Right cardiac atrium (tissue), 5 donors: ENCODE data around the gene CHST11. TPM values are rescaled to one million over a fixed set of nuclear protein-coding genes. Genes with fewer than 3 reads are reported as not detected.
A peak's percentile ranks its signal among the peaks of the same experiment; 100 is the strongest.
"Not testable (repeated sequence)": the region's sequence is repeated elsewhere in the genome, so short reads cannot be mapped to it uniquely, and the experiment has no call there.

Experiments used
- ATAC-seq, 2 donors: fragments of 200-7000 bp; cut with Tn5 transposase; one replicate each; pipeline versions ENCODE4 v1.8.0 to v1.9.1; 2020; ENCODE audit warnings: moderate library complexity in 2 of 2, mild to moderate bottlenecking in 1 of 2
- DNase-seq, 3 donors: peaks; one replicate each; pipeline ENCODE4 v3.0.0-alpha.2; 2020
- H3K27ac ChIP-seq: one replicate; pipeline ENCODE4 v1.5.1; 2013; ENCODE audit warnings: mild to moderate bottlenecking, low read length, control low read depth, moderate library complexity
- H3K27me3 ChIP-seq: one replicate; pipeline ENCODE4 v1.6.1; 2013; ENCODE audit not compliant: control insufficient read depth, insufficient read depth
- H3K4me1 ChIP-seq: one replicate; pipeline ENCODE4 v1.6.1; 2013; ENCODE audit warnings: low read length; ENCODE audit not compliant: control insufficient read depth, insufficient read depth
- H3K4me3 ChIP-seq: one replicate; pipeline ENCODE4 v1.5.1; 2013; ENCODE audit warnings: low read length, control low read depth
- H3K9me3 ChIP-seq: one replicate; pipeline ENCODE4 v1.6.1; 2013; ENCODE audit warnings: low read length; ENCODE audit not compliant: control insufficient read depth
- WGBS: extraction: QIAGEN DNeasy Blood & Tissue Kit; methylation state at CpG from one replicate; pipeline ENCODE4 v1.1.7; 2013; 5-methylcytosine and 5-hydroxymethylcytosine counted together
- intact Hi-C, 4 donors: fragments of 100-400 bp; cut with DNase I; formaldehyde crosslinking; loops; one replicate each; pipeline versions ENCODE4 v1.11.0 to v1.14.0; 2022 to 2023
- polyA plus RNA-seq: library from polyadenylated mRNA; stranded (reverse); fragments of 200-250 nt; gene quantifications from one replicate; pipeline ENCODE4 v1.2.3, GENCODE V29; 2013
- total RNA-seq, 4 donors: library from RNA; stranded (reverse); fragmentation: NEBNext Ultra II Directional; extraction: Animal tissue kit (Norgen Biotek cat#: 25700); gene quantifications; one replicate each; pipeline ENCODE4 v1.2.1, GENCODE V29; 2021
- donor health status: healthy with polysubstance abuse.
- donor health status: DM: no; HTN: yes; CAD: no.
- donor health status: DM: no; HTN: no; CAD: no.
- donor health status: DM: no; HTN: yes; CAD: no; lungs with severe emphysema.
- donor health status: DM: yes; HTN: yes; CAD: no.

Gene CHST11
- total and polyA plus RNA-seq, 5 donors = 3.1 to 11.8 (median 9.9) TPM

DNA sequence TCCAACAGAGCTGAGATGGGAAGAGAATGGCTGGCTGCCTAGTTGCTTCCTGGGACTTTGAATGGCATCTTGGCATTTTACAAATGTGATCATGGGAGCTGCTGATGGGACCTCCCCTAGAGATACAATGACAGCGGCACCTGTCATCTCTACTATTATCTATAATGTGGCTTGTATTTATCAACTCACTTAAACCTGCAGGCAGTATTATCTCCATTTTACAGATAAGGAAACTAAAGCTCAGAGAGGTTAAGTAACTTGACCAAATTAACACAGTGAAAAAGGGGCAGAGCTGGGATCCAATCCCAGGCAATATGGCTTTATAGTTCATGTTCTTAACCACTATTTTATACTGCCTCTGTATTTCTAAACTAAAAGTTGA, 111.7 kb downstream of the CHST11 start:
- DNase-seq = no peak
- H3K27me3 ChIP-seq = no peaks in the 10 kb centered on the region
- WGBS = 73% methylated on average over 1 of the region's 1 CpG
- no peak overlapping the region for H3K27ac ChIP-seq
- peaks cover 4% of the 10 kb centered on the region for H3K4me1 ChIP-seq
- ATAC-seq = no peak
- no peaks in the 10 kb centered on the region for H3K9me3 ChIP-seq
- intact Hi-C loops = no loop called here
- no peak overlapping the region for H3K4me3 ChIP-seq

DNA sequence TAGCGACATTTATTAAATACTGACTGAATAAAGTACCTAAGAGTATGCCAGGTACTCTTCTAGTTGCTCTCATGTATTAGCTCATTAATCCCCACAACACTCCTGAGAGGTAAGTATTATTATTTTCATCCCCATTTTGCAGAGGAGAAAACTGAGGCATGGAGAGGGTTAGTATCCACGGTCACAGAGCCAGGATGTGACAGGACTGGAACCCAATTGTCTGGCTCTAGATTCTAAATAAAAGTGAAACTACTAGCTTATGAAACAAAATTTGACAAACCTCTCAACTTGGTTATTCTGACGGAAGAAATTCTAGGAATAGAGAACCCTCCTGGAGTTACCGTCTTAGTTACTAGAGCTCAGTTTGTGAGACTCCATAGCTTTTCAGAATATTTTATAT, 112.2 kb downstream of the CHST11 start:
- Histone ChIP-seq H3K4me3 (no peak overlapping the region), H3K4me1 (peaks cover 4% of the 10 kb centered on the region), H3K27ac (no peak overlapping the region), H3K27me3 (no peaks in the 10 kb centered on the region), H3K9me3 (no peaks in the 10 kb centered on the region)
- no peak for ATAC-seq
- 87% methylated on average over 4 of the region's 4 CpGs for WGBS
- no peak for DNase-seq
- intact Hi-C loops = no loop called here

DNA sequence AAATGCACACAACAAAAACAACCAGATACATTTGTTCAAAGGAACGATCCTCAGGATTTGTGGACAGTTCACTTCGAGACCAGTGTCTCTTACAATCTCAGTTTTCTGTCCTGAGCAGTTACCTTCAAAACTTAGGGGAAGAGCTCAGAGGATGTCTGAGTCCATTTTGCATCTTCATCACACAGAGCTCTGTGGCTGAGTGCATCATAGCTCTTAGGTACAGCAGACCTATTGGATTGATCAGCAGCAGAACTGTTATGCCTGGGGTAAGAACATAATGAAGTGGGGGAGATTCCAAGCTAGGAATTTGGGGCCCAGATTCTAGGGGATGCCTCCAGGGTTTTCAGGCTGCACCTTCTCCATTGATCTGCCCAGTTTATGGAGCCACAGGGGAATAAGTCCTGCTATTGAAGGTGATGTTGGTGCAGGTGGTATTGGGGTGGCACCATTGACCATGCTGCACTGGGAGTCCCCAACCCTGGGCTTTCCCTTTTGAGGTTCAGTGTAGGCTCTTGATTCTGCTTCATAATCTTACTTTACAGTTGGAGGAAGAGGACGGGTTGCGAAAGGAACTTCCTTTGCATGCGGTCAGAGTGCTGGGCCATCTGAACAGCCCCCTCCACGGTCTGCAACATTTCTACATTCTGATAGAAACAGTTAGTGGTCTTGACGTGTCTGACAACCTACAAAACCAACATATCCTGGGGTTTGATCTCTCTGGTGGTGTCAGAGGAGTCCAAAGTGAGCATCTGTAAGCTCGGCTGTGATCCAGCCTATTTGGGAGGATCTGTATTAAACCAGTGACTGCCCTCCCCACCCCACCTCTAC, 112.8 kb downstream of the CHST11 start:
- DNase-seq (no peak), ATAC-seq (peak; percentile 42 to 50)
- peaks cover 4% of the 10 kb centered on the region for H3K4me1 ChIP-seq
- WGBS = 72% methylated on average over 8 of the region's 8 CpGs
- H3K27me3 ChIP-seq = no peaks in the 10 kb centered on the region
- H3K4me3 ChIP-seq = no peak overlapping the region
- H3K27ac ChIP-seq = no peak overlapping the region
- no peaks in the 10 kb centered on the region for H3K9me3 ChIP-seq
- intact Hi-C loops = no loop called here

DNA sequence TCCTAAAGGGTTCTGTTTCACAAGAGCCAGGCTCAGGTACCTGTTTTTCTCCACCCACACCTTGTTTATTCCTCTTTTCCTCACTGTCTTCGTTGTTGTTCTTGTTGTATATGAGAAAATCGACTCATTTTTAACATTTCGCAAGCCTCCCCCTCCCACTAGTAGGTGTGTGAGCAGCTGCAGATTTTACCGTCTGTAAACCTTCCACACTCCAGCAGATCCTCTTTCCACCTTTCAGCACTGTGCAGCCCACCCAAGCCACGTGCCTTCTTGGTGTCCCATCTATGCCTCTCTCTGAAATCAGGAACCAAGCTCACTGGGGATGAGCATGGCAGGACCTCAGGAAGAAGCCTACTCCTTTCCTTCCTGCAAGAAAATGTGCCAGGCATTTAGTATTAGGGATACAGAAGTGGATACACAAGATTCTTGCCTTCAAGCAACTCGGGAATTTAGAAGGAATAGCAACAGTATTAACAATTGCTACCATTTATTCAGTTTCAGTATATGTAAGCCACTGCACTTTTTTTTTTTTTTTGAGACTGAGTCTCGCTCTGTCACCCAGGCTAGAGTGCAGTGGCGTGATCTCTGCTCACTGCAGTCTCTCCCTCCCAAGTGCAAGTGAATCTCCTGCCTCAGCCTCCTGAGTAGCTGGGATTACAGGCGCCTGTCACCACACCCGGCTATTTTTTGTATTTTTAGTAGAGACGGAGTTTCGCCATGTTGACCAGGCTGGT, 113.6 kb downstream of the CHST11 start:
- Histone ChIP-seq H3K9me3 (no peaks in the 10 kb centered on the region), H3K27me3 (no peaks in the 10 kb centered on the region), H3K4me1 (peaks cover 4% of the 10 kb centered on the region), H3K4me3 (no peak overlapping the region), H3K27ac (no peak overlapping the region)
- 73% methylated on average over 12 of the region's 12 CpGs for WGBS
- intact Hi-C loops = no loop called here
- DNase-seq = no peak
- no peak for ATAC-seq

DNA sequence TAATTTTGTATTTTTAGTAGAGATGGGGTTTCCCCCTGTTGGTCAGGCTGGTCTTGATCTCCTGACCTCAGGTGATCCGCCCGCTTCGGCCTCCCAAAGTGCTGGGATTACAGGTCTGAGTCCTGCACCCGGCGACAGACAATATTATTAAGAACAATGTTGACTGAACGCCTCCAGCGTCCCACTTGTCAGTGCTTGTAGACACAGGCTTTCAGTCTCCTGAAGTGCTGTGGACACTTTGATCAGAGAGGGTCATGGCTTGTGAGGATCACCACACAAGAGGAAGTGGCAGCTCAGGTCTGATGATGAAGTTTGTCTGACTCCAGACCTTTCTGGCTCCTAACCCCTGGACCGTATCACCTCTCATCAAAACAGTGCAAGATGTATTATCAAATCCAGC, 114.6 kb downstream of the CHST11 start:
- Histone ChIP-seq H3K4me3 (no peak overlapping the region), H3K4me1 (no peaks in the 10 kb centered on the region), H3K27me3 (no peaks in the 10 kb centered on the region), H3K27ac (no peak overlapping the region), H3K9me3 (no peaks in the 10 kb centered on the region)
- WGBS = 87% methylated on average over 8 of the region's 8 CpGs
- DNase-seq = no peak
- intact Hi-C loops = no loop called here
- no peak for ATAC-seq

DNA sequence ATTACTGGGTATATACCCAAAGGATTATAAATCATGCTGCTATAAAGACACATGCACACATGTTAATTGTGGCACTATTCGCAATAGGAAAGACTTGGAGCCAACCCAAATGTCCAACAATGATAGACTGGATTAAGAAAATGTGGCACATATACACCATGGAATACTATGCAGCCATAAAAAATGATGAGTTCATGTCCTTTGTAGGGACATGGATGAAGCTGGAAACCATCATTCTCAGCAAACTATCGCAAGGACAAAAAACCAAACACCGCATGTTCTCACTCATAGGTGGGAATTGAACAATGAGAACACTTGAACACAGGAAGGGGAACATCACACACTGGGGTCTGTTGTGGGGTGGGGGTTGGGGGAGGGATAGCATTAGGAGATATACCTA, 117.6 kb downstream of the CHST11 start:
- H3K27ac ChIP-seq, ATAC-seq, DNase-seq, H3K4me1 ChIP-seq, H3K27me3 ChIP-seq, intact Hi-C loops, H3K9me3 ChIP-seq, H3K4me3 ChIP-seq: not testable (repeated sequence)
- WGBS = 99% methylated on average over 1 of the region's 3 CpGs

DNA sequence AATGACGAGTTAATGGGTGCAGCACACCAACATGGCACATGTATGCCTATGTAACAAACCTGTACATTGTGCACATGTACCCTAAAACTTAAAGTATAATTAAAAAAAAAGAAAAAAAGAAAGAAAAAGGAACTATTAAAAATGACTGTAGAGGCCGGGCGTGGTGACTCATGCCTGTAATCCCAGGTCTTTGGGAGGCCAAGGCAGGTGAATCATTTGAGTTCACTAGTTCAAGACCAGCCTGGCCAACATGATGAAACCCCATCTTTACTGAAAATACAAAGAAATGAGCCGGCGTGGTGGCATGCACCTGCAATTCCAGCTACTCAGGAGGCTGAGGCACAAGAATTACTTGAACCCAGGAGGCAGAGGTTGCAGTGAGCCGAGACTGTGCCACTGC, 118.0 kb downstream of the CHST11 start:
- intact Hi-C loops, ATAC-seq, DNase-seq, H3K9me3 ChIP-seq, H3K27me3 ChIP-seq, H3K4me1 ChIP-seq, H3K27ac ChIP-seq, H3K4me3 ChIP-seq: not testable (repeated sequence)
- 96% methylated on average over 6 of the region's 6 CpGs for WGBS

DNA sequence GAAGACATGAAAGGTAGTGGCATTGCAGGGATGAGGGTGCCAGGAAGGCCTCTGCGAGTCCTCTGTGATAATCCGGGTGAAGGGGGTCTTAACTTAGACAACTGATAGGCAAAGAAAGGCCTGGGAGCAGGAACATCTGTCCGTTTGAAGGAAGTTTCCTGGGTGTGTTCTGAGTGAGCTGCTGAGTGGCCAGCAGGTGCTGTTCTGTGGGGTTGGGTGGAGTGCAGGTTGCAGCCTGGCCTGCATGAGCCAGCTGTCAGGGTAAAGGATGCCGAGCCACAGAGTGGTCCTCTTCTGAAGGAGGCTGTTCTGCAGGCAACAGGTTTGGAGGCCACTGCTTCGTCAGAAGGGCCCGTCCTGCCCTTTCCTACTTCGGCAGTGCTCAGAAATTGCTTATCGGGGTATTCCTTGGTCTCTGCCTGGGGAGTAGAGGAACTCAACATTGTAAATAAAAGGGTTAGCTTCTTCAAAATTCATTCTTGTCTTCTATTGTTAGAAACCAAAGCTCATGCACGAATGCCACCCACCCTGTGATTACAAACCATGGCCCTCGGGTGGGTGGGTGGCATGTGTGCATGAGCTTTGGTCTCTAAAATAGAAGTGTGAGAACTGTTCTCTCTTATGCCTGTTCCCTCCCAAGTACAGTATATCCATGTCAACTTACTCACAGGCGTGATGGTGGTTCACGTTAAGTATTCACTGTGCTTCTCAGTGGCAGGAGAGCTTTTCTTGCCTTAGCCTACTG, 118.9 kb downstream of the CHST11 start:
- intact Hi-C loops = no loop called here
- H3K4me1 ChIP-seq = peaks cover 2% of the 10 kb centered on the region
- 91% methylated on average over 12 of the region's 12 CpGs for WGBS

DNA sequence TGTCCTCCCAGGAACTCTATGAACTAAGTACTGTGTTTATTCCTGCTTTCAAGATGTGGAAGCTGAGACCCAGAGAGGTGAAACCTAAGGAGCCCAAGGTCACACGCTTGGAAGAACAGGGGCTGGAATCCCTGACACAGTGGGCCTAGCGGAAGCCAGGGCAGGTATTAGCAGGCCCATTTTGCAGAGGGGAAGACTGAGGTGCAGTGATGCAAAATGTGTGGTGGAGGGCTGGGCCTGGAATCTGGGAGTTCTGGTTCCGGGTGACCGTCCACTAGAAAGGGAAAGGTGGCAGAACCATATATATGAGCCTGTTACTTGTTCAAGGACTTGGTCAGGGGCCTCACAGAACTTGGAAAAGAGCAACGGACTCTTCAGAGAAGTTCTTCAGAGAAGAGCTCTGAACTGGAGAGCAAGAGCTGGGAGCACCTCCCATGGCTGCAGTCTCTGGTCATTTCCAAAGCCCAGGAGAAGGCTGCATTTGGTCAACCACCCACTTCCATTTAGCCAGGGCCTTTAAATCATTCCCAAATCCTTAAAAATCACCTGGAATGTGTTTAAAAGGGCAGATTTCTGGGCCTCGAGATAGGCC, 119.5 kb downstream of the CHST11 start:
- DNase-seq = no peak
- intact Hi-C loops = no loop called here
- Histone ChIP-seq H3K27me3 (no peaks in the 10 kb centered on the region), H3K4me3 (no peak overlapping the region), H3K27ac (no peak overlapping the region), H3K9me3 (no peaks in the 10 kb centered on the region), H3K4me1 (peaks cover 2% of the 10 kb centered on the region)
- 97% methylated on average over 6 of the region's 6 CpGs for WGBS
- ATAC-seq = no peak

More for the DNA sequence above, 118.9 kb downstream of the CHST11 start:
- Histone ChIP-seq H3K27ac (no peak overlapping the region), H3K9me3 (no peaks in the 10 kb centered on the region), H3K27me3 (no peaks in the 10 kb centered on the region), H3K4me3 (no peak overlapping the region)
- DNase-seq (no peak), ATAC-seq (no peak)

DNA sequence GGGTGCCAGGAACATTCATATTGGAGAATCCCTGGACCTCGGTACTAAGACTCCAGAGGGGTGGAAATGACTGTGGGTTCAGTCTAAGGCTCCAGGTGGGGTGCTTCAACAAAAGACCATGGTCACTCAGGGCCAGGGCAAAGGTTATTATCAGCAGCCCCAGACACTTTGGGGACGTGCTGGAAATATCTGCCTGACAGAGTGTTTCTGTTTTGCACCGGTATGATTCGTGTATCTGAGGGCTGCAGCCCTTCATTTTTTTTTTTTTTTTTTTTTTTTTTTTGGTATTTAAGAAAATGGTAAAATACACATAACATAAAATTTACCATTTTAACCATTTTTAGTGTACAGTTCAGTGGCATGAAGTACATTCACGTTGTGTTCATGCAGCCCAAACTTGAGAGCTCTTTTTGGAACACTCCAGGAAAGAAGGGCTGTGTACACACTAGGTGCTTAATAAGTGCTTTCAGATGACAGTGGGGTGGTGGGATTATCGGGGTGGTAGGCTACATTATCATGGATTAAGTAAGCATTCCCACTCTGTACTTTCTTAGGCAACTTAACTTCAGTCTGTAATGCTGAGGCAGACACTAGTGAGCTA, 120.3 kb downstream of the CHST11 start:
- intact Hi-C loops = no loop called here
- Histone ChIP-seq H3K4me3 (no peak overlapping the region), H3K27me3 (no peaks in the 10 kb centered on the region), H3K4me1 (peaks cover 2% of the 10 kb centered on the region), H3K9me3 (no peaks in the 10 kb centered on the region), H3K27ac (no peak overlapping the region)
- ATAC-seq = peak in 1 of 2 donors; percentile 25
- no peak for DNase-seq
- WGBS = 46% methylated on average over 6 of the region's 6 CpGs
